Gastroesophageal sphincter (tissue), 4 donors: ENCODE results near the gene ANKDD1B. TPM values are rescaled to one million over a fixed set of nuclear protein-coding genes. Genes with fewer than 3 reads are reported as not detected.
A peak's percentile ranks its signal among the peaks of the same experiment; 100 is the strongest.
"Not testable (repeated sequence)": the region's sequence is repeated elsewhere in the genome, so short reads cannot be mapped to it uniquely, and the experiment has no call there.

Experiments
- ATAC-seq: fragments of 150-250 bp; one replicate; pipeline ENCODE4 v1.9.1; 2016; ENCODE audit warnings: mild to moderate bottlenecking, moderate library complexity
- H3K27ac ChIP-seq, 4 donors: fragments of 200-600 bp; sonication (generic) in 3 of 4; 1 replicate in 3 of 4; 2 replicates in 1 of 4; pipeline ENCODE4 v1.5.1; 2016 to 2019
- H3K27me3 ChIP-seq: fragments of 200-600 bp; sonication (generic); one replicate; pipeline ENCODE4 v1.5.1; 2019
- H3K36me3 ChIP-seq, 2 donors: fragments of 200-600 bp; sonication (generic); one replicate each; pipeline ENCODE4 v1.5.1; 2019; ENCODE audit warnings: control low read depth in 1 of 2
- H3K4me1 ChIP-seq, 3 donors: fragments of 200-600 bp; sonication (generic); 1 replicate in 2 of 3; 2 replicates in 1 of 3; pipeline ENCODE4 v1.5.1; 2016 to 2019; ENCODE audit warnings: control low read depth in 2 of 3
- H3K4me3 ChIP-seq, 2 donors: fragments of 200-600 bp; sonication (generic); one replicate each; pipeline ENCODE4 v1.5.1; 2019; ENCODE audit warnings: mild to moderate bottlenecking in 1 of 2, moderate library complexity in 1 of 2
- H3K9me3 ChIP-seq, 3 donors: fragments of 200-600 bp; sonication (generic); one replicate each; pipeline ENCODE4 v1.5.1; 2017 to 2019; ENCODE audit warnings: control low read depth in 2 of 3
- CTCF ChIP-seq, 4 experiments: fragments of 200-600 bp in 2 of 4; fragments of 450-650 bp in 2 of 4; sonication (generic) in 1 of 4; IDR thresholded peaks; one replicate each; pipeline ENCODE4 v1.5.1; 2017 to 2019; ENCODE audit warnings: antibody characterized with exemption in 4 of 4, mild to moderate bottlenecking in 2 of 4, moderate library complexity in 2 of 4
- EP300 ChIP-seq: sonication (generic); formaldehyde crosslinking; IDR thresholded peaks from one replicate; pipeline ENCODE4 v1.6.1; 2017; ENCODE audit warnings: antibody characterized with exemption, mild to moderate bottlenecking
- POLR2A ChIP-seq, 2 donors: fragments of 450-650 bp; IDR thresholded peaks; one replicate each; pipeline ENCODE4 v1.6.1; 2017; ENCODE audit warnings: antibody characterized with exemption in 2 of 2, mild to moderate bottlenecking in 2 of 2, moderate library complexity in 1 of 2
- POLR2AphosphoS5 ChIP-seq: sonication (generic); formaldehyde crosslinking; IDR thresholded peaks from one replicate; pipeline ENCODE4 v1.6.1; 2017; ENCODE audit warnings: antibody characterized with exemption
- WGBS, 2 donors: methylation state at CpG; one replicate each; pipeline ENCODE4 v1.1.5; 2018; ENCODE audit warnings: low coverage in 1 of 2; 5-methylcytosine and 5-hydroxymethylcytosine counted together
- total RNA-seq, 4 donors: library from RNA; depleted of rRNA; stranded (reverse); fragments of >200 nt; gene quantifications; one replicate each; pipeline ENCODE4 v1.1.0, GENCODE V29; 2016

Gene ANKDD1B
- total RNA-seq, 4 donors from 2014 or later, result 0.20 to 0.94 TPM; not detected in 2

GRCh38 chr5:75571547-75571946 is 39.7 kb upstream of the ANKDD1B start:
- ATAC-seq, result no peak
- Histone ChIP-seq H3K27me3 (no peaks in the 10 kb centered on the region), H3K4me1 (peaks cover 10 to 37% (median 11%) of the 10 kb centered on the region in 3 donors), H3K4me3 (no peak overlapping the region), H3K27ac (no peak overlapping the region), H3K36me3 (peaks cover 0 to under 1% of the 10 kb centered on the region in 2 donors), H3K9me3 (no peaks in the 10 kb centered on the region)
- WGBS, 2 donors, result 69 to 78% methylated on average over 1 to 2 of the region's 2 CpGs
- TF ChIP-seq POLR2A (IDR thresholded peaks at IDR 0.05) (no peak), POLR2AphosphoS5 (no peak), CTCF (IDR thresholded peaks at IDR 0.05) (no peak), EP300 (no peak)

GRCh38 chr5:75574791-75575190 is 36.5 kb upstream of the ANKDD1B start:
- TF ChIP-seq EP300 (no peak), POLR2AphosphoS5 (no peak), CTCF (IDR thresholded peaks at IDR 0.05) (no peak)
- Histone ChIP-seq H3K4me1 (peaks cover 4 to 20% (median 5%) of the 10 kb centered on the region in 3 donors), H3K27me3 (no peaks in the 10 kb centered on the region), H3K27ac (peak overlapping the region in 3 of 4 donors; percentile 6 to 38 (median 31)), H3K4me3 (no peak overlapping the region), H3K9me3 (no peaks in the 10 kb centered on the region), H3K36me3 (peaks cover 0 to 32% of the 10 kb centered on the region in 2 donors)
- ATAC-seq, result no peak
- WGBS, 2 donors, result 11 to 23% methylated on average over 3 of the region's 3 CpGs

- H3K27ac ChIP-seq, H3K9me3 ChIP-seq, H3K4me3 ChIP-seq, ATAC-seq, H3K27me3 ChIP-seq: not testable (repeated sequence)
- Histone ChIP-seq H3K36me3 (peaks cover 0 to 51% of the 10 kb centered on the region in 2 donors), H3K4me1 (peaks cover 4 to 20% (median 5%) of the 10 kb centered on the region in 3 donors)
- 91 to 98% methylated on average over 5 to 8 of the region's 8 CpGs for WGBS, 2 donors
Measured at GRCh38 chr5:75578280-75578679, 33.0 kb upstream of the ANKDD1B start.

- Histone ChIP-seq H3K36me3 (peaks cover 2 to 74% of the 10 kb centered on the region in 2 donors), H3K4me1 (no peaks in the 10 kb centered on the region), H3K4me3 (no peak overlapping the region), H3K9me3 (no peaks in the 10 kb centered on the region), H3K27ac (no peak overlapping the region), H3K27me3 (no peaks in the 10 kb centered on the region)
- ATAC-seq, result no peak
- TF ChIP-seq CTCF (IDR thresholded peaks at IDR 0.05) (no peak), POLR2A (IDR thresholded peaks at IDR 0.05) (no peak), EP300 (no peak), POLR2AphosphoS5 (no peak)
- 90 to 92% methylated on average over 2 of the region's 2 CpGs for WGBS, 2 donors
Measured at GRCh38 chr5:75584641-75585040, 26.6 kb upstream of the ANKDD1B start.

- peaks cover 5 to 90% of the 10 kb centered on the region in 2 donors for H3K36me3 ChIP-seq
- WGBS, 2 donors, result 82% methylated on average over 2 to 3 of the region's 3 CpGs
- H3K27me3 ChIP-seq, result no peaks in the 10 kb centered on the region
Measured at GRCh38 chr5:75588666-75589065, 22.6 kb upstream of the ANKDD1B start.

More at GRCh38 chr5:75588666-75589065, 22.6 kb upstream of the ANKDD1B start:
- Histone ChIP-seq H3K4me1 (no peaks in the 10 kb centered on the region), H3K9me3 (no peaks in the 10 kb centered on the region), H3K27ac (no peak overlapping the region), H3K4me3 (no peak overlapping the region)
- no peak for TF ChIP-seq CTCF (IDR thresholded peaks at IDR 0.05)
- no peak for TF ChIP-seq POLR2AphosphoS5
- no peak for TF ChIP-seq EP300
- TF ChIP-seq POLR2A (IDR thresholded peaks at IDR 0.05), result no peak
- ATAC-seq, result no peak
